Naive B cell (primary cell): Measurements from ENCODE around the gene CHD9. TPM values are rescaled to one million over a fixed set of nuclear protein-coding genes. Genes with fewer than 3 reads are reported as not detected.

Experiments used
- ATAC-seq, 2 donors: fragments of 150-1000 bp; cut with Tn5 transposase; 2 replicates each; pipeline ENCODE4 v1.10.0; 2021; ENCODE audit warnings: low read depth in 2 of 2, mild to moderate bottlenecking in 2 of 2, moderate library complexity in 2 of 2
- DNase-seq: peaks from one replicate; pipeline ENCODE4 v3.0.0; 2022
- H3K27ac Mint-ChIP-seq, 6 donors: one replicate each; pipeline ENCODE4 v1.8.0; 2020 to 2022; ENCODE audit warnings: mild to moderate bottlenecking in 6 of 6, mixed read lengths in 6 of 6, moderate library complexity in 5 of 6, inconsistent platforms in 2 of 6
- H3K27me3 Mint-ChIP-seq, 3 donors: one replicate each; pipeline ENCODE4 v1.8.0; 2021 to 2022; ENCODE audit warnings: mixed read lengths in 3 of 3, mild to moderate bottlenecking in 1 of 3
- H3K36me3 Mint-ChIP-seq, 2 donors: one replicate each; pipeline ENCODE4 v1.8.0; 2020 to 2022; ENCODE audit warnings: mixed read lengths in 2 of 2, inconsistent platforms in 1 of 2, mild to moderate bottlenecking in 1 of 2
- H3K4me1 Mint-ChIP-seq, 3 donors: one replicate each; pipeline ENCODE4 v1.8.0; 2020 to 2022; ENCODE audit warnings: mixed read lengths in 3 of 3, inconsistent platforms in 1 of 3, mild to moderate bottlenecking in 1 of 3, moderate library complexity in 1 of 3
- H3K4me3 Mint-ChIP-seq, 8 donors: one replicate each; pipeline ENCODE4 v1.8.0; 2020 to 2022; ENCODE audit warnings: mild to moderate bottlenecking in 8 of 8, mixed read lengths in 8 of 8, moderate library complexity in 8 of 8, inconsistent platforms in 2 of 8
- H3K9me3 Mint-ChIP-seq, 7 donors: one replicate each; pipeline ENCODE4 v1.8.0; 2020 to 2022; ENCODE audit warnings: mixed read lengths in 7 of 7, mild to moderate bottlenecking in 5 of 7, inconsistent platforms in 2 of 7, moderate library complexity in 1 of 7
- polyA plus RNA-seq, 6 donors: library from polyadenylated mRNA; unstranded; fragments of 300-500 nt; fragmentation: Illumina TruSeq; gene quantifications; one replicate each; pipeline ENCODE4 v1.2.3, GENCODE V29; 2021; ENCODE audit warnings: low read depth in 6 of 6

The CHD9 gene
- polyA plus RNA-seq, 6 donors from 2014 or later: 102 to 181 (median 115) TPM

DNA sequence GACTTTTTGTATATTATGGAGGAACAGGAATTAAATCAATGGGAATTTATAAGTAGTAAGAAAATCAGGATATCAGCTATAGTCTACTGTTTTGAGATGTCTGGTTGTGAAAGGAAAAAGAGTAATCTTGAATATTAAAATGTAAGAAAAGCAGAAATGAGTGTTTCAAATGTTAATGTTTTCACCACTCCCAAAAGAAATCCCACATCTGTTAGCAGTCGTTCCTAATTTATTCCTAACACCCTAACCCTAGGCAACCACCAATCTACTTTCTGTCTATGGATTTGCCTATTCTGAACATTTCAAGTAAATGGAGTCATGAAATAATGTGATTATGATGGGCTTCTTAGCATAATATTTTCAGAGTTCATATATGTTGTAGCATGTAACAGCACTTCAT, 133.0 kb downstream of the CHD9 start:
- no peak for DNase-seq
- Mint-ChIP-seq H3K4me3 (no peak overlapping the region), H3K27ac (no peak overlapping the region), H3K27me3 (no peaks in the 10 kb centered on the region), H3K9me3 (peaks cover 10 to 47% (median 33%) of the 10 kb centered on the region in 7 donors), H3K36me3 (peaks cover 26 to 31% of the 10 kb centered on the region in 2 donors), H3K4me1 (peaks cover 3 to 16% (median 12%) of the 10 kb centered on the region in 3 donors)
- no peak for ATAC-seq

DNA sequence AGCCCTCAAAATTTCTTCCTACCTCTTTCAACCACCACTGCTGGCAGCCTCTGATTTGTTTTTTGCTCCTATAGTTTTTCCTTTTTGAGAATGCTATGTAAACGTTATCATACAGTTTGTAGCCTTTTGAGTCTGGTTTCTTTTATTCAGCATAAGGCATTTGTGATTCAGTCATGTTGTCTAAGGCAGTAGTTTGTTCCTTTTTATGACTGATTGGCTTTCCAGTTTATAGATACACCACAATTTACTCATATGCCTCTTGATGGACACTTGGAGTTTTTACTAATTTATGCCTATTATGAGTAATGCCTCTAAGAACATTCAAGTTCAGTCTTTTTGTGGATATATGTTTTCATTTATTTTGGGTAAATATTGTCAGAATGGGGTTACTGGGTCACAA, 136.6 kb downstream of the CHD9 start:
- peaks cover 3 to 16% (median 12%) of the 10 kb centered on the region in 3 donors for H3K4me1 Mint-ChIP-seq
- H3K4me3 Mint-ChIP-seq: no peak overlapping the region
- H3K9me3 Mint-ChIP-seq: peaks cover 5 to 18% (median 12%) of the 10 kb centered on the region in 7 donors
- peak overlapping the region in 1 of 6 donors; percentile 19 for H3K27ac Mint-ChIP-seq
- H3K27me3 Mint-ChIP-seq: no peaks in the 10 kb centered on the region
- peaks cover 14% of the 10 kb centered on the region in 2 donors for H3K36me3 Mint-ChIP-seq
- DNase-seq (no peak), ATAC-seq (no peak)

DNA sequence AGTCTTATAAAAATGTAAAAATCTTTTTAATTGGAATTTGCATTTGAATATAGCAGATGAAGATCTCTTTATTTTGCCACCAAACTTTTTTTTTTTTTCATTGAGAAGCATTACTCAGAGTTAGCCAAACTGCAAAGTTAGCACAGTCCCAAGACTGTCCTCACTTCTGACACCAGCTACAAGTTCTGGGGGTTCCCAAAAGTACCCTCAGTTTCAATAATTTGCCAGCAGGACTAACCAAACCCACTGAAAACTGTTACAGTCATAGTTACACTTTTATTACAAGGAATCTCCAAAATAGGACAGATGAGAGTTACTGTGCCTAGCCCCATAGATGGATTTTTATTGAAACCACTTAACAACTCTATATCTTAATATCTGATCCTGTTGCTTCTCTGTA, 144.1 kb downstream of the CHD9 start:
- no peak overlapping the region for H3K27ac Mint-ChIP-seq
- DNase-seq (no peak), ATAC-seq (no peak)
- H3K9me3 Mint-ChIP-seq: peaks cover 0 to 4% (median 0%) of the 10 kb centered on the region in 7 donors
- peaks cover 7 to 14% of the 10 kb centered on the region in 2 donors for H3K36me3 Mint-ChIP-seq
- peaks cover 10 to 14% (median 13%) of the 10 kb centered on the region in 3 donors for H3K4me1 Mint-ChIP-seq
- H3K4me3 Mint-ChIP-seq: no peak overlapping the region
- no peaks in the 10 kb centered on the region for H3K27me3 Mint-ChIP-seq

DNA sequence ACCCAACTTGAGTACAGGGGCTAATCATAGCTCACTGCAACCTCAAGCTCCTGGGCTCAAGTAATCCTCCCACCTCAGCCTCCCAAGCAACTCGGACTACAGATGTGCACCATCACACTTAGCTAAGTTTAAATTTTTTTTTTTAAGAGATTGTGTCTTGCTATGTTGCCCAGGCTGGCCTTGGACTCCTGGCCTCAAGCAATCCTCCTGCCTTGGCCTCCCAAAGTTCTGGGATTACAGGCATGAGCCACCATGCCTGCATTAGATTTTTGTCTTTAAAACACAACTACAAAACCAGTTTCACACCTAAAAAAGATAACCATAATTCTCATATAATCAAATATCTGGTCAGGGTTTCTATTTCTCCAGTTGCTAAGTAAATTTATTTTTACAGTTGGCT, 147.1 kb downstream of the CHD9 start:
- Mint-ChIP-seq H3K4me1 (peaks cover 12 to 20% (median 16%) of the 10 kb centered on the region in 3 donors), H3K27me3 (no peaks in the 10 kb centered on the region), H3K36me3 (peaks cover 7 to 14% of the 10 kb centered on the region in 2 donors), H3K9me3 (peaks cover 0 to 4% (median 0%) of the 10 kb centered on the region in 7 donors), H3K27ac (peak overlapping the region in 2 of 6 donors; percentile 27 to 47), H3K4me3 (no peak overlapping the region)
- ATAC-seq (no peak), DNase-seq (no peak)

DNA sequence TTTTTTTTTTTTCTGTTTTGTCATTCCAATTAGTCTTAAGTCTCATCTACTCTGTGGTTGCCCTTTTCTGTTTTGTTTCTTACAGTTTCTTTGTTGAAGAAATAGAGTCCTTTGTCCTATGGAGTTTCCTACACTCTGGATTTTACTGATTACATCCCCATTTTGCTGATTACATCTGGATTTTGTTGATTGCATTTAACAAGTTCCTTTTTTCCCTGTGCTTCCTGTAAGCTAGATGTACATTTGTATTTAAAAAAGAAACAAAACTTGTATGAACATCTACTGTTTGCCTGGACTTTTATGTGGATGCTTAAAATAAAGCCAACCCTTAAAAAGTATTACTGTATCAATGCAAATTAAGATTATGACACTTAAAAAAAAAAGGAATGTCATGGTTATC, 147.6 kb downstream of the CHD9 start:
- DNase-seq: no peak
- Mint-ChIP-seq H3K9me3 (peaks cover 0 to 4% (median 0%) of the 10 kb centered on the region in 7 donors), H3K4me3 (no peak overlapping the region), H3K27ac (peak overlapping the region in 1 of 6 donors; percentile 47), H3K27me3 (no peaks in the 10 kb centered on the region), H3K36me3 (peaks cover 7 to 14% of the 10 kb centered on the region in 2 donors), H3K4me1 (peaks cover 12 to 20% (median 16%) of the 10 kb centered on the region in 3 donors)
- ATAC-seq: no peak

DNA sequence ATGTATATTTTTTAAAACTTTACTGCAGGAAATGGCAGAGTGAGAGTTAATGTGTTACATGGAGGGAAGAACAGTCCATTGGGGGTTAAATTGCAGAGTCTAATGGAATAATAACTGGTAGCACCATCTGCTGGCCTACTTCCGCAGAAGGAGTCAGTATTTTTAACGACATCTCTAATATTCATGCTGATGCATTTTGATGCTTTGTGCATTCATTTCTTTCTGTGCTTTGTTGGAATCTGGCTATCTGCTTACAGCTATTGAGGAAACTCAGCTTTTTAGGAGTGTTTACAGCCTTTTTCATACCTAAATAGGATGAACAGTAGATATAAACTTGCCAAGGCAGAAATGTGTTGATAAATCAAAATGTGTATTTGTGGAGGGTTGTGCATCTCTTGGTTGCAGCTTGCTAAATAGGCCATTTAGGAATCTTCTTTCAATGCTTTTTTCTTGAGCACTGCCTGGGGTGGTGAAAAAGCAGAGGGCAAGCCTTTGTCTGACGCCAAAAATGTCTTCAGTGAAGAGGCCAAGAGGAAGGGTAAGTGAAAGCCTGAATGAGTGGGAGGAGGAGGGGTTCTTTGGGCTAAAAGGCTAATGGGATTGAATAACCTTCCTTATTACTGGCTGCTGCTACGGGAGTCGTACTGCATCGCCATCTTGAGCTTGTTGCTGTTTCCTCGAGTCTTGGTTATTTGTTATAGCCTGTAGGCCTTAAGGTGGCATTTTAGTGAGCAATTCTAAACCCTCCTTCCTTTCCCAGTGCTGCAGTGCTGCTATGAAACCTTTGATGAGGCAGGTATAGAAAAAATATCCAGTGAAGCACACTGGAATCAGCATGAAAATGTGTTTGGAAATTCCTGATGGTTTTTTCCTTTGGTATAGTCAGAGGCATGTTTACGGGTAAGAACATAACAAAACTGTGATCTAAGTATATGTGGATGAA, 153.3 kb downstream of the CHD9 start:
- H3K4me3 Mint-ChIP-seq: peak overlapping the region; percentile 84 to 95 (median 88)
- peak; percentile 83 to 85 for ATAC-seq
- H3K27ac Mint-ChIP-seq: peak overlapping the region; percentile 89 to 98 (median 93)
- peaks cover 0 to 15% of the 10 kb centered on the region in 2 donors for H3K36me3 Mint-ChIP-seq
- H3K9me3 Mint-ChIP-seq: peaks cover 0 to 4% (median 0%) of the 10 kb centered on the region in 7 donors
- peak; percentile 59 for DNase-seq
- H3K4me1 Mint-ChIP-seq: peaks cover 27 to 35% (median 29%) of the 10 kb centered on the region in 3 donors
- H3K27me3 Mint-ChIP-seq: no peaks in the 10 kb centered on the region

DNA sequence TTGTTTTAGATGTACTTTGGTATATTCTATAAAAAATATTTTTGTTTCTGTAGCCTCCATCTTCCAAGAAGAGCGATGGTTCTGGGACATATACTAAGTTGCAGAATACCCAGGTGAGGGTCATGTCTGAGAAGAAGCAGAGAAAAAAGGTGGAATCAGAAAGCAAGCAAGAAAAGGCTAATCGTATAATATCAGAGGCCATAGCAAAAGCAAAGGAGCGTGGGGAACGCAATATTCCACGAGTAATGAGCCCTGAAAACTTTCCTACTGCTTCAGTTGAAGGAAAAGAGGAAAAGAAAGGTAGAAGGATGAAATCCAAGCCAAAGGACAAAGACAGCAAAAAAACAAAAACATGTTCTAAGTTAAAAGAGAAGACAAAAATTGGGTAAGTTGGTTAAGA, 154.6 kb downstream of the CHD9 start:
- no peaks in the 10 kb centered on the region for H3K9me3 Mint-ChIP-seq
- no peak for DNase-seq
- peak overlapping the region in 5 of 6 donors; percentile 14 to 93 (median 82) for H3K27ac Mint-ChIP-seq
- ATAC-seq: no peak
- peaks cover 0 to 14% of the 10 kb centered on the region in 2 donors for H3K36me3 Mint-ChIP-seq
- peaks cover 24 to 41% (median 30%) of the 10 kb centered on the region in 3 donors for H3K4me1 Mint-ChIP-seq
- peak overlapping the region; percentile 69 to 95 (median 83) for H3K4me3 Mint-ChIP-seq
- no peaks in the 10 kb centered on the region for H3K27me3 Mint-ChIP-seq

DNA sequence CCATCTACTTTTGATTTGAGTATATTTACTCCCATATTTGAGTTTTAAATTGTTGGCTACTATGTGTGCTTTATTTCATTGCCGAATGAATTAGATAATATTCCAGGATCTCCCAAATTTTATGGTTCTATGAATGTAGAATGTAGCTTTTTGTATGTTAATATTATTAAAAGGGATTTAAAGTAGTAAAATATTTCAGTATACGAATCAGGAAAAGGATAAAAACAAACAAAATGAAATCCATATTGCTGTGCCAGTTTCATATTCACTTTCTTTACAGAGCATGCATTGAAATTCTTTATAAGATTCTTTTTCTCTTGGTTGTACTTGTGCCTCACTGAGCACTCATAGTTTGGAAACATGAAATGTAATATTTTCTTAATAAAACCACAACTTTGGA, 155.1 kb downstream of the CHD9 start:
- ATAC-seq: no peak
- H3K27ac Mint-ChIP-seq: peak overlapping the region in 5 of 6 donors; percentile 14 to 93 (median 75)
- peaks cover 23 to 44% (median 29%) of the 10 kb centered on the region in 3 donors for H3K4me1 Mint-ChIP-seq
- peak overlapping the region; percentile 69 to 95 (median 83) for H3K4me3 Mint-ChIP-seq
- no peaks in the 10 kb centered on the region for H3K9me3 Mint-ChIP-seq
- no peaks in the 10 kb centered on the region for H3K27me3 Mint-ChIP-seq
- DNase-seq: no peak
- H3K36me3 Mint-ChIP-seq: peaks cover 0 to 14% of the 10 kb centered on the region in 2 donors

DNA sequence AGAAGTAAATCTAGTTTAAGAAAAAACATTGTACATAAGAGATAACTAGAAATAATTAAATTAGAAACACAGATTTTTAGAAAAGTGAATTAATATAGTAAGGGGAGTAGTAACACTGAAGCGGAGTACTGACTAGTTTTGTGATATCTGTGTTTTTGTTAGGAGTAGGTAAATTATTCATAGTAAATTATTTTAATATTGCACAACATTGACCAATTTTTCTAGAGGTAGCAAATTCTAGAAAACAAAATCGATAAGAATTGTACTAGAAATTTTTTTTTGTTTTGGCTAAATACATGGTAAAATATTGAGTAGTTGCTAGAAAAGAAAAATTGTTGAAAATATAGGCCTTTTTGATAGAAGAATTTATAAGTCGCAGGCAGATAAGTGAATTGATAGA, 156.5 kb downstream of the CHD9 start:
- H3K27me3 Mint-ChIP-seq: no peaks in the 10 kb centered on the region
- DNase-seq (no peak), ATAC-seq (no peak)
- peaks cover 29 to 50% (median 36%) of the 10 kb centered on the region in 3 donors for H3K4me1 Mint-ChIP-seq
- H3K4me3 Mint-ChIP-seq: peak overlapping the region in 5 of 8 donors; percentile 56 to 69 (median 58)
- H3K27ac Mint-ChIP-seq: peak overlapping the region in 3 of 6 donors; percentile 27 to 76 (median 69)
- H3K9me3 Mint-ChIP-seq: no peaks in the 10 kb centered on the region
- peaks cover 0 to 14% of the 10 kb centered on the region in 2 donors for H3K36me3 Mint-ChIP-seq

DNA sequence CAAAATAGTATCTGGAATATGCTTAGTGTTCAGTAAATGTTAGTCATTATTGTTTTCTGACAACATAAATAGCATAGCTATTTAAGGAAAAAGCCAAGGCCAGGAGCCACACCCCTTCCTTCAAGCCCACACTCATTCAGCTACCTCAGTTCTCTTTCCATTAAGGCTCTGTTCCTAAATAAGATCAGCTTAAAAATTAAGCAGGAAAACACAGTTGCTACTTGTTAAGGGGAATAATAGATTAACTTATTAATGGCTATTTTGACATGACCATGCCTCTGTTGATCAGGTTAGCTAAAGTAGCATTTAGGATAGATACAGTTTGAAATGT, 158.1 kb downstream of the CHD9 start:
- H3K36me3 Mint-ChIP-seq: peaks cover 0 to 14% of the 10 kb centered on the region in 2 donors
- peak overlapping the region in 4 of 8 donors; percentile 1 to 39 (median 20) for H3K4me3 Mint-ChIP-seq
- no peaks in the 10 kb centered on the region for H3K27me3 Mint-ChIP-seq
- H3K27ac Mint-ChIP-seq: peak overlapping the region in 5 of 6 donors; percentile 7 to 86 (median 10)
- peaks cover 33 to 55% (median 43%) of the 10 kb centered on the region in 3 donors for H3K4me1 Mint-ChIP-seq
- DNase-seq (no peak), ATAC-seq (no peak)
- H3K9me3 Mint-ChIP-seq: no peaks in the 10 kb centered on the region

DNA sequence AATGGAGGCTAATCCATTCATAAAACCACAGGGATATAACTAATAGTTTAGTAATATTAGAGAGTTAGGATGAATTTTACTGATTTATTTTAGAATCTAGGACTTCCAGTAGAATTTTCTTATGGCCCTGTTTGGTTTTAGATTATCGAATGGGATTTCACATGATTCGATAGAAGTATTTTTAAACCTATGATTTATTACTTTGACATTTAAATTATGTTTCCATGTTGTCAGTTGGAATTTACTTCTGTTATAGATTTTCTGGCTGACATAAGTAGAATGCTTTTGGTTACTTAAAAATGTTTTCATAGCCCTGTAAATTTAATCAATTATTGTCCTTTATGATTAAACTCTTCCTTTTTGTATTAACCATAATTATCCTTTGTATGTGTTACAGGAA, 158.8 kb downstream of the CHD9 start:
- ATAC-seq (no peak), DNase-seq (no peak)
- H3K9me3 Mint-ChIP-seq: no peaks in the 10 kb centered on the region
- peaks cover 26 to 49% (median 36%) of the 10 kb centered on the region in 3 donors for H3K4me1 Mint-ChIP-seq
- peak overlapping the region in 1 of 8 donors; percentile 21 for H3K4me3 Mint-ChIP-seq
- peaks cover 0 to 14% of the 10 kb centered on the region in 2 donors for H3K36me3 Mint-ChIP-seq
- H3K27ac Mint-ChIP-seq: peak overlapping the region in 4 of 6 donors; percentile 8 to 86 (median 34)
- H3K27me3 Mint-ChIP-seq: no peaks in the 10 kb centered on the region

DNA sequence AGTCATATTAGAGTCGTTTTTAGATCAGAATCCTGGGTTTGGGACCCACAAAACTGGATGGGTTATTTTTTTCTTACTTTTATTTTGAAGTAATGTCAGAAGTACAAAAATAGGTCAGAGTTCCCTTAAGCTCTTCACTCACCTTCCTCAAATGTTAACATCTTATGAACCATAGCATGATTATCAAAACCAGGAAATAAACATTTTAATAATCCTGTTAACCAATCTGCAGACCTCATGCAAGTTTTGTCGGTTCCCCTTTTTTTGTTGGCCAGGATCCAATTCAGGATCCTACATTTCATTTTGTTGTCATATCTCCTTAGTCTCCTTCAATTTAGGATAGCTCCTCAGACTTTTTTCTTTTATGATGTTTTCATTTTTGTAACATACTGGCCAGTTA, 162.0 kb downstream of the CHD9 start:
- DNase-seq: peak; percentile 31
- H3K27me3 Mint-ChIP-seq: no peaks in the 10 kb centered on the region
- ATAC-seq: peak; percentile 43 to 70
- peaks cover 0 to 9% of the 10 kb centered on the region in 2 donors for H3K36me3 Mint-ChIP-seq
- H3K4me3 Mint-ChIP-seq: peak overlapping the region in 3 of 8 donors; percentile 2 to 69 (median 39)
- H3K4me1 Mint-ChIP-seq: peaks cover 17 to 37% (median 30%) of the 10 kb centered on the region in 3 donors
- H3K27ac Mint-ChIP-seq: peak overlapping the region in 5 of 6 donors; percentile 5 to 95 (median 73)
- no peaks in the 10 kb centered on the region for H3K9me3 Mint-ChIP-seq

DNA sequence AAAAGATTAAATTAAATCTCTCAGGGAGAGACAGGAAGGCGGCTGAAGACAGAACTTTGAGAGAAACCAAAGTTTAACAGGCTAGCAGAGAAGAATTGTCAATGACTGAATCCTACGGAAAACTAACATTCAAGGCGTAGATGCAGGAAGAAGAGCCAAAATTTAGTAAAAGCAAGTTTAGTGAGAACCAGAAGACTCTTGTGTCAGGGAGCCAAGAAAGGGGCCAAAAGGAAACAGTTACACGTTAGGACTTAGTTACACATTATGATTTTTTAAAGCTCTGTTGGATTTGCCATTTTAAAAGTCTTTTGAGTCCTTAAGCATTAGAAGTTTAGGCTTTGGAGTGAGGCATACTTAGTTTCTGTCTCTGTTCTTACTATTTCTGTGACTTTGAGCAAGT, 164.6 kb downstream of the CHD9 start:
- H3K27me3 Mint-ChIP-seq: no peaks in the 10 kb centered on the region
- H3K9me3 Mint-ChIP-seq: no peaks in the 10 kb centered on the region
- ATAC-seq (no peak), DNase-seq (no peak)
- no peak overlapping the region for H3K4me3 Mint-ChIP-seq
- no peaks in the 10 kb centered on the region for H3K36me3 Mint-ChIP-seq
- H3K4me1 Mint-ChIP-seq: peaks cover 12 to 24% (median 18%) of the 10 kb centered on the region in 3 donors
- H3K27ac Mint-ChIP-seq: no peak overlapping the region
